H1 (cell line): ENCODE results near the gene TMBIM1. TPM values are rescaled to one million over a fixed set of nuclear protein-coding genes. Genes with fewer than 3 reads are reported as not detected.

Experiments
- BRCA1 ChIP-seq: IDR thresholded peaks from 2 replicates; pipeline ENCODE4 v1.6.1; 2012; ENCODE audit warnings: low read depth, low read length, improper control_type of control experiment
- GABPA ChIP-seq: IDR thresholded peaks from 2 replicates; pipeline ENCODE4 v1.6.1; 2011; ENCODE audit warnings: mild to moderate bottlenecking, low read length, moderate library complexity, borderline replicate concordance; ENCODE audit not compliant: insufficient read depth
- JUND ChIP-seq: IDR thresholded peaks from 2 replicates; pipeline ENCODE4 v1.6.1; 2011; ENCODE audit warnings: mild to moderate bottlenecking, improper control_type of control experiment, low read length
- KDM4A ChIP-seq: IDR thresholded peaks from one replicate; pipeline ENCODE4 v1.7.1; 2012; ENCODE audit warnings: low read depth, mild to moderate bottlenecking, moderate library complexity, low read length, inconsistent platforms; ENCODE audit not compliant: severe bottlenecking
- MAFK ChIP-seq: IDR thresholded peaks from 2 replicates; pipeline ENCODE4 v1.6.1; 2012; ENCODE audit warnings: low read depth, mild to moderate bottlenecking, improper control_type of control experiment, low read length
- polyA plus RNA-seq, 7 experiments: library from polyadenylated mRNA; depleted of rRNA in 3 of 7; stranded (reverse) in 5 of 7; unstranded in 2 of 7; fragments of >200 nt in 5 of 7; fragments of 200-250 nt in 2 of 7; gene quantifications; 1 replicate in 5 of 7; 2 replicates in 1 of 7; 4 replicates in 1 of 7; pipeline versions ENCODE4 v1.2.1 to v1.2.3, GENCODE V29; 2011 to 2013; ENCODE audit warnings: missing spikeins in 2 of 7, mixed read lengths in 2 of 7
- total RNA-seq: library from RNA; stranded (reverse); fragmentation: NEBNext Ultra II Directional; extraction: Animal tissue kit (Norgen Biotek cat#: 25700); gene quantifications from 2 replicates; pipeline ENCODE4 v1.2.1, GENCODE V29; 2021
- TF ChIP-seq, protein P1 (sequence below): IDR thresholded peaks from 2 replicates; pipeline ENCODE4 v1.6.1; 2012; ENCODE audit warnings: inconsistent platforms
- TF ChIP-seq, protein P2 (sequence below): IDR thresholded peaks from 2 replicates; pipeline ENCODE4 v1.6.1; 2011; ENCODE audit warnings: low read length, improper control_type of control experiment

Gene TMBIM1
- total and polyA plus RNA-seq, 2 of the 8 experiments (the other 6 are each of a cell fraction or from before 2014, with no cell fraction given), result 22.1 to 36.8 TPM

DNA sequence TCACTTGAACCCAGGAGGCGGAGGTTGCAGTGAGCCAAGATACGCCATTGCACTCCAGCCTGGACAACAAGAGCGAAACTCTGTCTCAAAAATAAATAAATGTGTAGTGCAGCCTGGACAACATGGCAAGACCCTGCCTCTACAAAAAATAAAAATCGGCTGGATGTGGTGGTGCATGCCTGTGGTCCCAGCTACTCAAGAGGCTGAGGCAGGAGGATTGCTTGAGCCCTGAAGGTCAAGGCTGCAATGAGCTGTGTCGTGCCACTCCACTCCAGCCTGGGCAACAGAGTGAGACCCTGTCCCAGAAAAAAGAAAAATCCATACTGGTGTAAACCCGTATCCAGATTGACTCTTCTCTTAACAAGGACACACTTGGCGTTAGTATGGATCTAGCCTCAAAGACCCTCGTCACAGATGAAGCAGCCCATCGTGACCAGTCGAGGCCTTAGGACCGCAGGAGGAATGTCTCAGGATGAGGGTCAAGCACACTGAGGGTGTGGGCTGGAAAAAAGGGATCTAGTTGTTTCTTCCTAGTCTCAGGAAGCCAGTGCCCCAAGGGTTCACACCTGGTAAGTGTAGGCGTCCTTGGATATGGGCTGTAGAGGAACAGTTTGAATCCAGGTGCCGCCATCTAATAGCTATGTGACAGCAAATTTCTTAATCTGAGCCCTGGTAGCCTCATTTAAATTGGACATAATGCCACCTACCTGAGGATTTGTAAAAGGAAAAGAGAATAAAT is 35.5 kb downstream of the TMBIM1 start (continued):
- TF ChIP-seq JUND, result no peak
- TF ChIP-seq, protein P1, sequence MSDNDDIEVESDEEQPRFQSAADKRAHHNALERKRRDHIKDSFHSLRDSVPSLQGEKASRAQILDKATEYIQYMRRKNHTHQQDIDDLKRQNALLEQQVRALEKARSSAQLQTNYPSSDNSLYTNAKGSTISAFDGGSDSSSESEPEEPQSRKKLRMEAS, result no peak
- TF ChIP-seq BRCA1, result no peak
- TF ChIP-seq, protein P2, sequence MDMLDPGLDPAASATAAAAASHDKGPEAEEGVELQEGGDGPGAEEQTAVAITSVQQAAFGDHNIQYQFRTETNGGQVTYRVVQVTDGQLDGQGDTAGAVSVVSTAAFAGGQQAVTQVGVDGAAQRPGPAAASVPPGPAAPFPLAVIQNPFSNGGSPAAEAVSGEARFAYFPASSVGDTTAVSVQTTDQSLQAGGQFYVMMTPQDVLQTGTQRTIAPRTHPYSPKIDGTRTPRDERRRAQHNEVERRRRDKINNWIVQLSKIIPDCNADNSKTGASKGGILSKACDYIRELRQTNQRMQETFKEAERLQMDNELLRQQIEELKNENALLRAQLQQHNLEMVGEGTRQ, result no peak
- TF ChIP-seq GABPA, result no peak
- TF ChIP-seq MAFK, result no peak
- no peak for TF ChIP-seq KDM4A
